Vagina (tissue), 2 donors: ENCODE results near the gene MYO3B.

ENCODE experiments used
- POLR2A ChIP-seq, 2 donors: fragments of 450-650 bp; IDR thresholded peaks; one replicate each; pipeline ENCODE4 v1.6.1; 2017; ENCODE audit warnings: antibody characterized with exemption in 2 of 2, mild to moderate bottlenecking in 2 of 2, moderate library complexity in 2 of 2
- POLR2AphosphoS5 ChIP-seq, 2 donors: sonication (generic); formaldehyde crosslinking; IDR thresholded peaks; one replicate each; pipeline ENCODE4 v1.9.0; 2017; ENCODE audit warnings: antibody characterized with exemption in 2 of 2, mild to moderate bottlenecking in 2 of 2, low read depth in 1 of 2; ENCODE audit not compliant: insufficient read depth in 1 of 2
- TF ChIP-seq, protein P1 (sequence below), 3 experiments: fragments of 450-650 bp in 2 of 3; fragments of 200-600 bp in 1 of 3; sonication (generic) in 1 of 3; IDR thresholded peaks; one replicate each; pipeline ENCODE4 v1.5.1; 2017 to 2019; ENCODE audit warnings: antibody characterized with exemption in 3 of 3, mild to moderate bottlenecking in 2 of 3, moderate library complexity in 2 of 3

DNA sequence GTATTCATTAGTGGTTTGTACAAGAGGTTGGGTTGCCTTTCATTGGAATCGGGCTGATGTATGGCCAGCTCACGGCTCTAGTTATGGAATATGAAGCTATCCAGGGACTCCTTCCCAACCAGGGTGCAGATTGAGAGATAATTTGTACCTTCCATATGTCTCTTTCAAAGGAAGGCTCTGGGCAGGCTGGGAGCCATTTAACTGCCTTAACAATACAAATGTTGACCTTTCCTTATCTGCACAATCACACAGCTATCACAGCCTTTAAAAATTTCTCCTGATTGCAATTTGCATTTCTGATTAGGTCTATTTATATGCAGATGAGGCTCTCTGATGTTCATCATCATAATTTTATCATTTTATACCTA lies 58.7 kb downstream of the MYO3B start:
- no peak for TF ChIP-seq POLR2AphosphoS5 (IDR thresholded peaks at IDR 0.05; ENCODE audit: insufficient read depth in 1 of 2, low read depth in 1 of 2)
- TF ChIP-seq, protein P1, sequence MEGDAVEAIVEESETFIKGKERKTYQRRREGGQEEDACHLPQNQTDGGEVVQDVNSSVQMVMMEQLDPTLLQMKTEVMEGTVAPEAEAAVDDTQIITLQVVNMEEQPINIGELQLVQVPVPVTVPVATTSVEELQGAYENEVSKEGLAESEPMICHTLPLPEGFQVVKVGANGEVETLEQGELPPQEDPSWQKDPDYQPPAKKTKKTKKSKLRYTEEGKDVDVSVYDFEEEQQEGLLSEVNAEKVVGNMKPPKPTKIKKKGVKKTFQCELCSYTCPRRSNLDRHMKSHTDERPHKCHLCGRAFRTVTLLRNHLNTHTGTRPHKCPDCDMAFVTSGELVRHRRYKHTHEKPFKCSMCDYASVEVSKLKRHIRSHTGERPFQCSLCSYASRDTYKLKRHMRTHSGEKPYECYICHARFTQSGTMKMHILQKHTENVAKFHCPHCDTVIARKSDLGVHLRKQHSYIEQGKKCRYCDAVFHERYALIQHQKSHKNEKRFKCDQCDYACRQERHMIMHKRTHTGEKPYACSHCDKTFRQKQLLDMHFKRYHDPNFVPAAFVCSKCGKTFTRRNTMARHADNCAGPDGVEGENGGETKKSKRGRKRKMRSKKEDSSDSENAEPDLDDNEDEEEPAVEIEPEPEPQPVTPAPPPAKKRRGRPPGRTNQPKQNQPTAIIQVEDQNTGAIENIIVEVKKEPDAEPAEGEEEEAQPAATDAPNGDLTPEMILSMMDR (IDR thresholded peaks at IDR 0.05) = no peak
- no peak for TF ChIP-seq POLR2A (IDR thresholded peaks at IDR 0.05)
